Stimulated activated CD8-positive, alpha-beta memory T cell treated with anti-CD3 and anti-CD28 coated beads, Interleukin-4, amount 100 ng/mL, for 4 hours (primary cell): Measurements from ENCODE around the gene THTPA.

Experiments used
- DNase-seq, 2 donors: peaks; one replicate each; pipeline ENCODE4 v3.0.0-alpha.2; 2020; ENCODE audit warnings: low read depth in 2 of 2, low spot score in 1 of 2

The THTPA gene

DNA sequence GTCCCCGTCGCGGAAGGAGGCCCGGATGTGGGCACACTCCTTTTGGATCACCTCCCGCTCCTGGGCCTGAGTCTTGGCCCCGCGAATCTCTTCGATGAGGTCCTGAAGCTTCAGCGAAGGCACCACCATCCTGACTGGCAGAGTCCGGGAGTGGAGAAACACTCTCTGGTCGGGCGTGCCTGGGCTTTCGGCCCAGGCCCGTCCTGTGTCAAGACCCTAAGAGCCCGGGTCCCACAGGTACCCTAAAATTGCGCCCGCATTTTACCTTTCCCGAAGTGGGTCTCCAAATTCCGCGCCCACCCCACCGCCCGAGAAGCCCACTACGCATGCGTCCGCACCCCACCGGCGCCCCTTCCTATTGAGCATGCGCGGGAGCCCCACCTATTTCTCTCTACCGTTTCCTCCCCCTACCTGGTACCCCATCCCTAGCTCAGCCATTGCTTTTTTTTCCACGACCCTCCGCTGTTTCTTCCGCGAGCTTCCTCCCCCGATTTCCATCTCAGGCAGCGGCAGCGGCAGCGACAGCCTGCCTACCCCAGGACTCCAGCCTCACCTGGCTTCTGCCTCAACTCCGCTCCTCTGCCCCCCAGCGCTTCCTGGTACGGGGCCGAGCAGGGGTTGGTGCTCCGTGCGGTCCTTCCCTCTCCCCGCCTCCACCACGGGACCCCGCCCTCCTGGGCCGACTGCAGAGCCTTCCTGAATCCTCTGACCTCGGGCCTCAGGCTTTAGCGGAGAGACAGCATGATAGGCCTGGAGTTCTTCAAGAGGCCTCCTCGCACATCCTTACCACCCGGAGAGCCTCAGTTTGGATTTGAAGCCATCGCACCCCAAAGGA lies 11.3 kb downstream of the THTPA start, which contains the start of gene AP1G2:
AP1G2 (minus strand) TSS at position 606 of the 835 bp plus-strand sequence; CDS start at position 129, 477 bp downstream.
- DNase-seq: peak; percentile 68 to 72

DNA sequence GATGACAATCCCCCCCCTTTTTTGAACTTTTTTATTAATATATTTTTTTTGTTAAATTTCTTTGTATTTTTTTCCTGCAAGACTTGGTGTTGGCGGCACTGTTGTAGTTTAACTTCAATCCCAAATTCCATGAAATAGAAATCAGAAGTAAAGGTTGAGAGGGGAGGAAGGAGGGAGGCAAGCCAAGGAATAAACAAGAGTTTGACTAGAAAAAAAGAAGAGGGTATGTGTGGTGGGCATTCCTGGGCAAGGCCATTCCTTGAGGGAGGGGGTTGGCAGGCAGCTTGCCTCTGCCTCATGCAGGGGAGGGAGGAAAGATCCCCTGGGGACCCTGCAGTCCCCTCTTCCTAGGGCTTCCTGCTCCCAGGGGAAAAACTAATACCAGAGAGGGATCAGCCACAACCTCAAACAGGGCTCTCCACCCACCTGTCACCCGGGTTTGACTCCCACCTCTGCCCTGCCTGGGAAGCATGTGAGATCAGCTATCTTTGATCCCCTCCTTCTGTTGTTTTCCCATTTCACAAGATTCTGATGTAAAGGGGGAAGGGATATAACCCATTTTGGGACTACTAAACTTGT lies 12.0 kb downstream of the THTPA start:
- no peak for DNase-seq

DNA sequence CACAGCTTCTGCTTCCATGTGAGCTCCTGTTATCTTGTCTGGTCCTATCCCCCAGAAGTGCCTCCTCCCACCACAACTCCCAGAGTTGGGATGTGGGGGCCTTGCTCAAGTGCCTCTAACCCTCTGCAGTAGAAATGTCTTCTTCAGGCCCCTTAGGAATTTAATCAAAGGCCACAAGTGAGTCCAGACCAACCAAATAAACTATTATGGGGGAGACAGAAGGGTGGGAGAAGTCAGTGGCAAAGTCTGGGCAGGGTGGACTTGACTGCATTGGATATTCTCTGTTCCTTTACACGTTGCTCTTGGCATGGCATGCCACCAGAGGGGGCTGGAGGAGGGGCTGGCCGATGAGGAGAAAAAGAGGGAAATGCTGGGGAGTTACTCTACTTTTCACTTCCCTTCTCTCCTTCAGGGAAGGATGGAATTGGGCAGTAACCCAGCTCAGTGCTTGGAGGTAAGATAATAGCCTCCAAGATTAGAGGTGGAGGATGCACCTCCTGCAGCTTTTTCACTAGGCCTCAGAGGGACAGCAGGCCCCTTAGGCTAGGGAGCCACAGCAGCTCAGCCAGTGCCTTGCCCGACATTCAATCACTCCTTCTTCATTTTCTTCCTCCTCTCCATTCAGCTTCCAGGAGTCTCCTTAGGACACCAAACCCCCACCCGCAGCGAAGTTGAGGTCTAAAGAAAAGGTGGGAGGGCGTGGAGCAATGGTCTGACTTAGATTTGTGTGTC lies 12.7 kb downstream of the THTPA start:
- DNase-seq: no peak

DNA sequence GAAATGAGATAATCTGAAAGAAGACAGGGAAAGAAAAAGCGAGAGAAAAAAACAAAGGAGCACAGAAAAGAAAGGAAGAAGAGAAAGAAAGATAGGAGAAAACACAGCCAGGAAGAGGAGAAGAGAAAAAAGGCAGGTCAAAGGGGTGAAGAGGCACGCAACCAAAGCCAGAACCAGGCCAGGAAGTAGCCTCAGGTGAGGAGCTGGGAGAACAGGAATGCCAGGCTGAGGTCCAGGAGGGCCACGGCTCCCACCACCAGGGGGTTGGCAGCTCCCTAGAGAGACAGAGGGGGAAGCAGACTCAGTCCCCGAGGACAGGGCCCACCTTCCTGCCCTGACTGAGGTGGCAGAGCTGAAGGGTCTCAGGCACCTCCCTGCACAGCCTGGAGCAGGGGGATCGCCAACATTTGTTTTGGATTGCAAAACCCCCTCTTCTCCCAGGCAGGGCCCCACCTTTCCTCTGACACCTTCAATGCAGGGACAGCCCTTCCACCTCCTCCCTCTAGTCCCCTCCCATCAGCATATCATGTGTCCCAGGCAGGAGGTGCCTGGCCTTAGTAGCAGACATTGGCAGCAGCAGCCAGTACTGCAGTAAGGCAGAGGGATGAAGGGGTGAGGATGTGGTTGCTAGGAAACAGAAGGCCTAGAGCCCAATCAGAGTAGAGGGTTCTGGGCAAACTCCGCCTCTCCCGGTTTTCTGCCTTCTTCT lies 13.5 kb downstream of the THTPA start:
- no peak for DNase-seq

DNA sequence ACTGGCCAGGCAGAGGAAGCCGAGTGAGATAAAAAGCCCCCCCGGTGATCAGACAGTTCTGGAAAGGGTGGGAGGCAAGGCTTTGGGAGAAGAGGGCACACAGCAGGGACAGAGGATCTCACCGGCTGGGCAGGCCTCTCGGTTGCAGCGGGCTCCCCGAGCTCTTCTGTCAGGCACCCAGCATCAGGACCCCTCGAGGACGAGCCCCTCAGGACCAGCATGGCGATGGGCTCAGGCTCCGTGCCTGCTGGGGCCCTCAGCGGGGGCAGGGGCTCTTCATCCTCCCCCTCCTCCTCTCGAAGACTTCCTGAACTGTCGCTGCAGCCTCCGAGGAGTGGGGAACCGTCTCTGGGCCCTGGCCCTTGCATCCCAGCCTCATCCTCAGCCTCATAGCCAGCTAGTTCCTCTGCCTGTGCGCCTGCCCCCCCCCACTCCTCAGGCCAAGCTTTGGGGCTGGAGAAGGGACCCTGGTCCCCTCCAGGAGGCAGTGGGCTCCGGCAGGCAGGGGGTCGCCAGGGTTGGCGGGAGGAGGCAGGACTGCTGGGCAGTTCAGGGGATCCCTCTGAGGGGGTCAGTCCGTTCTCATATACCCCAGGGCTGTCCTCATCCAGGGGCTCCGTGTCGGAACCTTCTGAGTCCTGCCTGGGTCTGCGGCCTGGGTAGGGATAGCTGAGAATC lies 14.9 kb downstream of the THTPA start:
- no peak for DNase-seq

DNA sequence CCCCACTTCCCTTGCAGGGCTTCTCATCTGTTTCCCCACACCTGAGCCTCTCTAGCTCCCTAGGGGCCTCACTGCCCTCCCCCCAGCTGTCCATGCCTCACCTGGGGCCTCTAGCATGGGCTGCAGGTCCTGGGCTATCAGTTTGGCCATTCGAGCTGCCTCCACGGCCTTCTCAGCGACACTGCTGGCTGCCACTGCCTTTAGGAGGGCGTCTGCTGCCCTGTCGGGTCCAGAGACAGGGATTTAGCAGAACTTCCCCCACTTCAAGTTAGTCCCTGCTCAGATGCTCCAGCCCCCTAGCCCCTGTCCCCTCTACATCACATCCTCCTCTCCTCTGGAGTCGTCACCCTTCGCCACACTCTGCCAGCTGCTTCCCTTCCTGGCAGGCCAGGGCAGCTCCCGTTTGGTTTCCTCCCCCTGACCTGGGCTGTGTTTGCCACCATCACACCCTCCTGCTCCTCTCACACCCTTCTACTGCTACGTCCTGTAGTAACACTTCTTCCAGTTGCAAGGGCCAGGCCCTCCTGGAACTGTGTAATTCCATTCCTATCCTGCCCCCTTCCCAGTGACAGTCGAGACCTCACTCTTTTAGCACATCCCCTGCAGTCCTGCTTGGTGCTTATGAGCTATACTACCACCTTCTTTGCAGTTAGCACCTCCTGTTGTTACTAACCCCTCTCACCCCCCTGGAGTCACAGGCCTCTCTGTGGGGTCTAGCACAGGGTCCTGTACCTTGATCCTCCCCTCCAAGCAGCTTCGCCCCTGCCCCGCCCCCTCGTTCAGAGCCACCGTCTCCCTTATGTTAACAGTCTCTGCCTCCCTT lies 15.8 kb downstream of the THTPA start:
- no peak for DNase-seq

DNA sequence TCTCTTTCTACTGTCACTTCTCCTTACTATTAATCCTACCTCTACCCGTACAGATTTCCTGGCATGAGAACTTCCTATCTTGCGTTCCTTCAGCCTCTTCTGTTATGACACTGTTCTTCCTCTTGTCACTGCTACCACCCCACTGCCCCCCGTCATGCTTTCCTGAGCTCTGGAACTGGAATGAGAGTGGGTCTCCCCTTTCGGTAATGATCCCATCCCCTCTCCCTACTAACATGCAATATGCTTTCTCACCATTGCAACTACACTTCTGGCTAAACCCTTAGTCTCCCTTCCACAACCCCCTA lies 16.4 kb downstream of the THTPA start:
- DNase-seq: no peak

DNA sequence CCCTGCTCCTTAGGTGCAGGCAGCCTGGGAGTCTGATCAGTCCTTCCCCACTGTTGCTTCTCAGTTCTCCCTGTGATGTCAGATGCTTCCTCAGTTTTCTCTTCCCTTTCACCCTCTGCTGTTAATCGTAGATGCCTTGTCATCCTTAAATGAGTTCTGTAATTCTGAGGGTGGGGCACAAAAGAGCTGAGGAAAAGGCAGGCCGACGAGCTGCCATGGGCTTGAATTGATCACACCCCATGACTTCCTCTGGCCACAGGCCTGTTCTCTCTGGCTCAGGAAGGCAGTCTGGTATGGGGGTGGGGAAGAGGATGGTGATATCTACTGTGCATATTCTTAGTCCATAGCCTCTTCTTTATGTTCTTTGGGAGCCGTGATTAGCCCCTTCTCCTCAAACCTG lies 16.8 kb downstream of the THTPA start:
- DNase-seq: no peak

DNA sequence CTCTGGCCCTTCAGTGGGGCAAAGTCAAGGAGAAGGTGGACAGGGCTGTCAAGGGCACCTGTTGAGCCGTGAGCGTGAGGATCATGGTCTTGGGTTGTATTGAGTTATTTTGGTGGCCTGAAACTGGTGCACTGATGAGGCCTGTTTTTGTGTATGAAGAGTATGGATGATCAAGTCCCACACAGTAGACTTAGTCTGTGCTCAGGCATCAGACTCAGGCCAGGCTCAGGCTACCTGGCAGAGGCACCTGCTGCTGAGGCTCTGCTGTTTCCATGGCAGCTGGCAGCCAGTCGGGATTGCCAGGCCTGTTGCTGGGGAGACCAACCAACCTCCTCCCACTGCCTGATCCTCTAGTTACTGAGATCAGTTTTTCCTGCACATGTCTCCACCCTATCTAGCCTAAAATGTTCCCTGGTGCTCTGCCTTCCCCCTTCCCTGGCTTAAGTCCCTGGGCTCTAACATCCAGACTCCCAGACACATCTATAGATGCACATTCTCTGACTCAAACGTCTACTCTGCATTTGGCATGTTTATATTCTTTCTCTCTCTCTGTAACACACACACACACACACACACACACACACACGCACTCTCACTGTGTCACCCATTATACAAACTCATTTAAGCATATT lies 17.4 kb downstream of the THTPA start:
- no peak for DNase-seq

DNA sequence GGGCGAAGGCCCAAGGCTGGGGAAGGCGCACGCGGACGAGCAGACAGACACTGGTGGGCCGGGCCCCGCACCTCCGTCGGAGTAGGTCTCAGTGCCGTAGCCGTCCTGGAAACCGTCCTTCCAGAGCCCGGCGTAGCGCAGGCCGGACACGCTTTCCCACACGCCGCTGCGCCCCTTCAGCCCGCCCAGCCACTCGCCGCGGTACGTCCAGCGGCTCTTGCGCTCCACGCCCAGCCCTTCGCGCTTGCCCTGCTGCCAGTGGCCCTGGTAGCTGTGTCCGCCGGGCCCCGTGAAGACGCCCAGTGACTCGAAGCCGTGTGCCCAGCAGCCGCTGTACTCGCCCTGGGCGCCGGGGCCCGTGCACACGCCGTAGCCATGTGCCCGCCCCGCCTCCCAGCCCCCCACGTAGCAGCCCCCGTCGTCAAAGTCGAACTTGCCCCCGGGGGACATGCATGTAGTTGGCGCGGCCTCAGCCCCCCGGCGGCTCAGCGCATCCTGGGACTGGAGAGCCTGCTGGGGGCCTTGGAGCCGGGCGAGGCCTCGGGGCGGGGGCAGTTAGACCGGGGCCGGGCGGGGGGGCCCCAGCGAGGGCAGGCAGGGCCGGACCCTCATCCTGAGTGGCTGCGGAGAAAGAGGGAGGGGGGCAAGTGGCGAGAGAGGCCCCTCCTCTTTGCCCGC lies 21.1 kb downstream of the THTPA start:
- DNase-seq: no peak

DNA sequence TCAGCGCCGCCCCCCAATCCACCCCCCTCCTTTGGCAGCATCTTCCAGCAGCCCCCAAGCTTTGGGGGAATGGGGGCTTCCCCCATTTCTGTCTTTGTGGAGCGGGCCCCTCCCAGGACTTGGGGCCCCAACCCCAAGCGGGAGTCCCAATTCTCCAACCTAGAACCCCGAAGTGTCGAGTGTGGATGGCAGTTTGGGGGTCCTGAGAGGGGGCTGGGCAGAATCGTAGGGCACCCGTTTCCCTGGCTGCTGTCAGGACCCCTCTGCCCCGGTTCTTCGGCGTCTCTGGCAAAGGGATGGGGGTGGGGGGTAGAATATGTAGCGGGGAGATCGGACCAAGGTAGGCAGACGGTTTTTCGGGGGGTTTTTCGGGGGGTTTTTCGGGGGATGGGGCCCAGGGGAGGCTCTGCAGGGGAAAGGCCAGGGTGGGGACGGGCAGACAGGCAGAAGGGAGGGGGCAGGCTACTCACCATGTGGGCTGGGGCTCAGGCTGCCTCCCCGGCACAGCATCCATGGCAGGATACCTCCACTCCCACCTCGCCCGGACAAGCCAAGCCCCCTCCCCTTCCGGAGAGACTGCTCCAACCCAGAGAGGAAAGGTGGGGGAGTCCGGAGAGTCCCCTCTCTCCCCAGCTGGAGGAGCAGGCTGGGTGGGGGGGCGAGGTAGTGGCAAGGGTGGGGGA lies 21.8 kb downstream of the THTPA start:
- no peak for DNase-seq

DNA sequence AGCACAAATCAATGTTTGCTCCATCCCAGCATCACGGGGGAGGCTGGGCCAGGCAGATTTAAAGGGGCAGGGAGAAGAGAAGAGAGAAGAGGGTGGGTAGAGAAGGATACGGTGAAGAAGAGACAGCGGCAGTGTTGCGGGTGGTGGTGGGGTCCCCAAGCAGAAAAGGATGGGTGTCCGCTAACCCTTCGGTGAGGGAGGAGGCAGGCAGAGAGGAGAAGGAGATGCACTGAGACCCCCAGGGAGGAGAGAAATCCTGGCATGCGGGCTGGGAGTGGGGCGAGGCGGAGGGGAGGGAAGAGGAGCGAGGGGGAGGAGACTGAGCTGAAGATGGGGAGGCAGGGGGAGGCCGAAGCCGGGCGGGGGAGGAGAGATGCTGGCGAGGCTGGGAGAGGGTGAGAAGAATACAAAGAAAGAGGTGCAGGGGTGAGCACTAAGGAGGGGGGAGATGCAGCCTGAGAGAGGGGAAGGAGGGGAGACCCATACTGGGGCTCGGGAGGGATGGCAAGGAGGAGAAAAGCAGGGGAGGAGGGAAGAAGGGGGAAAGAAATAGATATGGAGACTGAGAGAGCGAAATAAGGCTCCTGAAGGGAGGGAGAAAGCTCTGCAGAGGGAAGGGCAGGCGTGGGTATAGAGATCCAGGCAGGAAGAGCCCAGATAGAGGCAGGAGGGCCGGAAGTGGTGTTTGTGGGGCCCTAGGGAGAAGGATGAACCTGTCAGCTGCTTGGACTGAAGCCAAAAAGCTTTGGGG lies 22.7 kb downstream of the THTPA start, which contains the start of gene JPH4:
JPH4 (minus strand) TSS at position 231 of the 751 bp plus-strand sequence. CDS start 1,337 bp downstream, outside the sequence.
- DNase-seq: no peak

DNA sequence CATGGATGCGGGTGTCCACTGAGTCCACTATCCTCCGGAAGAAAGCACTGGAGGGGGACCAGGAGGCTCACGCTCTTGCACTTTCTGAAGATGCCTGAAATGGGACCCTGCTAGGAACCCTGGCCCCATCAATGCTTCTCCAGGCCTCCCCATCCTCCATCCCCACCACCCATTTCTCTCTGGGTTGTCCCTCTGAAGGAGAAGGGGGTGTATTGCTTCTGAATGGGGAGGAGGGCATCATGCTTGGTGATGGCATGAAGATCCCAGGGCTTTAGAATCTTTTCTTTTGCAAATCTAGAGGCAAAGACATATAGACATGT lies 23.2 kb downstream of the THTPA start:
- DNase-seq: no peak

DNA sequence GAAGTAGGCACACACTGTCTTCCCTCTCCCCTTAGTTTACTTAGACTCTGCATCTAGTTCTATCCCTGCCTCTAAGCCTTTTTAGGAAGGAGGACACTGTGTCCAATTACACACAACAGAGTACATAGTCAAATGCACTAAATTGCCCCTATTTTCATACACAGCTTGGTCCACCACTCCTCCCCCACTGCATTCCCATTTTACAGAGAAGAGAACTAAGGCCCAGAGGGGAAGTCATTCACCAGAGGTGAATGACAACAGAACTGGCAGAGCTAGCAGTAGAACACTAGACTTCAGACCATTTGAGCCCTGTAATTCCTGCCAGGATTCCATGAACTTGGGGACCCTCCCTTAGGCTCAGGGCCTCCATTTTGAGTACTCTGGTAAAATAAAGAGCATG lies 23.7 kb downstream of the THTPA start:
- DNase-seq: no peak

DNA sequence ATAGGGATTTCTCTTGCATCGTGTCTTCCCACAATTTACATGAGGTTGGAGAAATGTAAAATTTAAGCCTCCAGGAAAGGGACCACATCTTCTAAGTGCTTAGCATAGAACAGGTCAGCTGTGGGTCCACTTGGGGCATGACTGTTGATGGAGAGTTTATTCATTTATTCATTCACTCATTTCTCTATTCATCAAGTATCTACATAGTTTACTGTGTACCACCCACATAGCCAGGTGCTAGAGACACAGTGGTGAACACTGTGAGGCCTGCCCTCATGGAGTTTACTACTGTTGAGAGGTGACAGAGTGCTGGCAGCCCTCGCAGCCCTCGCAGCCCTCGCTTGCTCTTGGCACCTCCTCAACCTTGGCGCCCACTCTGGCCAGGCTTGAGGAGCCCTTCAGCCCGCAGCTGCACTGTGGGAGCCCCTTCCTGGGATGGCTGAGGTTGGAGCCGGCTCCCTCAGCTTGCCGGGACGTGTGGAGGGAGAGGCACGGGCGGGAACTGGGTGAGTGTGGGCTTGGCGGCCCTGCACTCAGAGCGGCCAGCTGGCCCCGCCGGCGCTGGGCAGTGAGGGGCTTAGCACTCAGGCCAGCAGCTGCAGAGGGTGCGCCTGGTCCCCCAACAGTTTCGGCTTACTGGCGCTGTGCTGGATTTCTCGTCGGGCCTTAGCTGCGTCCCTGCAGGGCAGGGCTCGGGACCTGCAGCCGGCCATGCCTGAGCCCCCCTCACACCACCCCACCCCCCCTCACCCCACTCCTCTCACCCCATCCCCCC lies 24.3 kb downstream of the THTPA start:
- no peak for DNase-seq

DNA sequence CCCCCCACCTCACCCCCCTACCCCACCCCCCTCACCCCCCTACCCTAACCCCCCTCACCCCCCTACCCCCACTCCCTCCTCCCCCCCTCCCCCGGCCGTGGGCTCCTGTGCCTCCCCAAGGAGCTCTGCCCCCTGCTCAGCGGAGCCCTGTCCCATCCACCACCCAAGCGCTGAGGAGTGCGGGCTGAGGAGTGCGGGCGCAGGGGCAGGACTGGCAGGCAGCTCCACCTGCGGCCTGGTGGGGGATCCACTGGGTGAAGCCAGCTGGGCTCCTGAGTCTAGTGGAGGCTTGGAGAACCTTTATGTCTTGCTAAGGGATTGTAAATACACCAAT lies 24.8 kb downstream of the THTPA start:
- DNase-seq: no peak
